HepG2 (cell line): ENCODE data around the gene WBP1. TPM values are rescaled to one million over a fixed set of nuclear protein-coding genes. Genes with fewer than 3 reads are reported as not detected.

Experiments used
- ATM ChIP-seq: fragments of 450-650 bp; IDR thresholded peaks from 2 replicates; pipeline ENCODE4 v1.7.1; 2017; ENCODE audit warnings: mild to moderate bottlenecking, borderline replicate concordance
- BCL6 ChIP-seq: IDR thresholded peaks from 2 replicates; pipeline ENCODE4 v1.6.1; 2016; ENCODE audit warnings: missing genetic modification reagents, missing compliant biosample characterization
- CEBPB ChIP-seq: IDR thresholded peaks from 2 replicates; pipeline ENCODE4 v1.6.1; 2011; ENCODE audit warnings: low read depth, low read length, improper control_type of control experiment, borderline replicate concordance
- EZH2 ChIP-seq: conservative IDR thresholded peaks from 2 replicates; pipeline ENCODE4 v1.6.1; 2012; ENCODE audit warnings: mild to moderate bottlenecking, low read depth, low read length, moderate library complexity
- KMT2B ChIP-seq: IDR thresholded peaks from 2 replicates; pipeline ENCODE4 v1.6.1; 2016; ENCODE audit warnings: missing genetic modification reagents, missing compliant biosample characterization
- PATZ1 ChIP-seq: sonication (generic); formaldehyde crosslinking; IDR thresholded peaks from 2 replicates; pipeline ENCODE4 v1.4.0; 2020; ENCODE audit warnings: missing genetic modification reagents
- POLR2AphosphoS5 ChIP-seq: IDR thresholded peaks from 2 replicates; pipeline ENCODE4 v1.6.1; 2012; ENCODE audit warnings: low read depth, low read length
- RBFOX2 ChIP-seq: fragments of 200-400 bp; formaldehyde crosslinking; IDR thresholded peaks from 2 replicates; pipeline ENCODE4 v1.6.1; 2017; ENCODE audit warnings: low read depth, mild to moderate bottlenecking, low read length
- TBL1XR1 ChIP-seq: fragments of 150-350 bp; IDR thresholded peaks from 2 replicates; pipeline ENCODE4 v1.6.1; 2014; ENCODE audit warnings: borderline replicate concordance, low read length; ENCODE audit not compliant: partially characterized antibody
- THAP9 ChIP-seq: sonication (generic); formaldehyde crosslinking; IDR thresholded peaks from 2 replicates; pipeline ENCODE4; 2020; ENCODE audit warnings: missing genetic modification reagents, mild to moderate bottlenecking, borderline replicate concordance
- ZFP36L1 ChIP-seq: sonication (generic); formaldehyde crosslinking; IDR thresholded peaks from 2 replicates; pipeline ENCODE4 v1.8.0; 2022; ENCODE audit warnings: mild to moderate bottlenecking, missing genetic modification reagents, moderate library complexity
- ZFP37 ChIP-seq: sonication (generic); formaldehyde crosslinking; IDR thresholded peaks from 2 replicates; pipeline ENCODE4 v1.4.0; 2020; ENCODE audit warnings: missing genetic modification reagents, borderline replicate concordance
- ZNF121 ChIP-seq: sonication (generic); formaldehyde crosslinking; IDR thresholded peaks from 2 replicates; pipeline ENCODE4 v1.5.0; 2020; ENCODE audit warnings: mild to moderate bottlenecking, missing genetic modification reagents
- ZNF124 ChIP-seq: sonication (generic); formaldehyde crosslinking; IDR thresholded peaks from 2 replicates; pipeline ENCODE4 v1.4.0; 2020; ENCODE audit warnings: missing genetic modification reagents
- ZNF160 ChIP-seq: sonication (generic); formaldehyde crosslinking; IDR thresholded peaks from 2 replicates; pipeline ENCODE4 v1.8.0; 2022; ENCODE audit warnings: mild to moderate bottlenecking, inconsistent platforms, missing genetic modification reagents
- ZNF574 ChIP-seq: sonication (generic); formaldehyde crosslinking; IDR thresholded peaks from 2 replicates; pipeline ENCODE4 v1.4.0; 2020; ENCODE audit warnings: missing genetic modification reagents
- ZNF784 ChIP-seq: sonication (generic); formaldehyde crosslinking; IDR thresholded peaks from 2 replicates; pipeline ENCODE4 v1.5.1; 2020; ENCODE audit warnings: missing genetic modification reagents, mild to moderate bottlenecking, borderline replicate concordance
- polyA plus RNA-seq, 8 experiments: library from polyadenylated mRNA; depleted of rRNA in 3 of 8; stranded (reverse) in 7 of 8; unstranded in 1 of 8; fragments of >200 nt; fragmentation: Illumina TruSeq in 4 of 8; extraction: Trizol in 4 of 8; gene quantifications; 2 replicates each; pipeline versions ENCODE4 v1.2.1 to v1.2.3, GENCODE V29; 2011 to 2016; ENCODE audit warnings: low read depth in 4 of 8, missing spikeins in 1 of 8, mixed read lengths in 1 of 8; ENCODE audit not compliant: insufficient read depth in 1 of 8
- total RNA-seq, 5 experiments: library from RNA; depleted of rRNA; stranded (reverse); fragments of >200 nt; fragmentation: Illumina TruSeq; extraction: Trizol; gene quantifications; 2 replicates each; pipeline ENCODE4 v1.2.3, GENCODE V29; 2016; ENCODE audit warnings: low read depth in 1 of 5

The WBP1 gene
- total and polyA plus RNA-seq, 2 of the 13 experiments (the other 11 are each of a cell fraction or from before 2014, with no cell fraction given): 38.8 to 85.7 TPM

- TF ChIP-seq ZNF784 (CRISPR knock-in tag): peak; percentile 94
- peak; percentile 96 for TF ChIP-seq ATM
- peak; percentile 50; the same call in 1 of the 2 replicates for TF ChIP-seq KMT2B (CRISPR knock-in tag)
- TF ChIP-seq ZNF574: 0 out of 2 replicates have a peak, but pooled peaks have one; percentile 36
- TF ChIP-seq POLR2AphosphoS5: peak; percentile 51
- peak; percentile 64; the same call in 1 of the 2 replicates for TF ChIP-seq ZNF124 (CRISPR knock-in tag)
- no peak for TF ChIP-seq EZH2
- 0 out of 2 replicates have a peak, but pooled peaks have one; percentile 5 for TF ChIP-seq RBFOX2
- TF ChIP-seq ZNF160 (CRISPR knock-in tag): peak; percentile 13; the same call in 1 of the 2 replicates
- TF ChIP-seq THAP9 (CRISPR knock-in tag): peak; percentile 27; the same call in 1 of the 2 replicates
- TF ChIP-seq TBL1XR1: peak; percentile 48
- TF ChIP-seq PATZ1 (CRISPR knock-in tag): no peak; the same call in 1 of the 2 replicates
- TF ChIP-seq CEBPB: peak; percentile 95
- peak; percentile 88 for TF ChIP-seq BCL6 (CRISPR knock-in tag)
- peak; percentile 96 for TF ChIP-seq ZNF121 (CRISPR knock-in tag)
- no peak for TF ChIP-seq ZFP37
- TF ChIP-seq ZFP36L1 (CRISPR knock-in tag): no peak
These were observed 30.6 kb downstream of the WBP1 start (continued) for GRCh38 chr2:74488643-74489481.
